Measurements from ENCODE around the gene BIRC3.

Gene BIRC3

GRCh38 chr11:102377891-102378290, 60.6 kb downstream of the BIRC3 start:
- H3K9ac ChIP-seq (ENCODE audit: low read length): no peak overlapping the region
- peaks cover 4% of the 10 kb centered on the region; the same call in 1 of the 2 replicates for H3F3A ChIP-seq (ENCODE audit: insufficient read depth, low read length)
- no peaks in the 10 kb centered on the region for H3K79me2 ChIP-seq (ENCODE audit: insufficient read depth, low read length)
- TF ChIP-seq CTCF (IDR thresholded peaks at IDR 0.05; ENCODE audit: low read length) (no peak), EZH2 (IDR thresholded peaks at IDR 0.05; ENCODE audit: borderline replicate concordance, low read length) (no peak)
- H3K4me2 ChIP-seq (ENCODE audit: low read length): no peak overlapping the region
- no peak overlapping the region for H3K27ac ChIP-seq (ENCODE audit: low read depth, low read length, poor library complexity, severe bottlenecking)
- no peaks in the 10 kb centered on the region for H3K9me3 ChIP-seq (ENCODE audit: low read length)
- no peaks in the 10 kb centered on the region for H4K20me1 ChIP-seq (ENCODE audit: insufficient read depth, low read length)
- no peak overlapping the region for H2AFZ ChIP-seq (ENCODE audit: low read length)
- no peaks in the 10 kb centered on the region for H3K27me3 ChIP-seq (ENCODE audit: insufficient read depth, low read length)
- no peaks in the 10 kb centered on the region for H3K9me2 ChIP-seq (ENCODE audit: low read depth, low read length)
- no peak overlapping the region for H3K4me3 ChIP-seq (ENCODE audit: low read depth, low read length, poor library complexity, severe bottlenecking)
- H3K4me1 ChIP-seq (ENCODE audit: insufficient read depth, low read length, severe bottlenecking): no peaks in the 10 kb centered on the region
- H3K36me3 ChIP-seq (ENCODE audit: insufficient read depth, low read length): peaks cover 61% of the 10 kb centered on the region

GRCh38 chr11:102378818-102379217, 61.5 kb downstream of the BIRC3 start:
- Histone ChIP-seq H3K9me3 (ENCODE audit: low read length) (no peaks in the 10 kb centered on the region), H3K4me1 (ENCODE audit: insufficient read depth, low read length, severe bottlenecking) (no peaks in the 10 kb centered on the region), H3K27me3 (ENCODE audit: insufficient read depth, low read length) (no peaks in the 10 kb centered on the region), H3K36me3 (ENCODE audit: insufficient read depth, low read length) (peaks cover 61% of the 10 kb centered on the region), H3K79me2 (ENCODE audit: insufficient read depth, low read length) (no peaks in the 10 kb centered on the region), H2AFZ (ENCODE audit: low read length) (no peak overlapping the region), H3K4me3 (ENCODE audit: low read depth, low read length, poor library complexity, severe bottlenecking) (no peak overlapping the region), H3K4me2 (ENCODE audit: low read length) (no peak overlapping the region), H4K20me1 (ENCODE audit: insufficient read depth, low read length) (no peaks in the 10 kb centered on the region), H3K9ac (ENCODE audit: low read length) (no peak overlapping the region), H3K9me2 (ENCODE audit: low read depth, low read length) (no peaks in the 10 kb centered on the region), H3F3A (ENCODE audit: insufficient read depth, low read length) (peaks cover 4% of the 10 kb centered on the region; the same call in 1 of the 2 replicates), H3K27ac (ENCODE audit: low read depth, low read length, poor library complexity, severe bottlenecking) (no peak overlapping the region)
- TF ChIP-seq EZH2 (IDR thresholded peaks at IDR 0.05; ENCODE audit: borderline replicate concordance, low read length): no peak
- TF ChIP-seq CTCF (IDR thresholded peaks at IDR 0.05; ENCODE audit: low read length): no peak

- H3K27me3 ChIP-seq (ENCODE audit: insufficient read depth, low read length): no peaks in the 10 kb centered on the region
- H3K36me3 ChIP-seq (ENCODE audit: insufficient read depth, low read length): peaks cover 55% of the 10 kb centered on the region
- H4K20me1 ChIP-seq (ENCODE audit: insufficient read depth, low read length): no peaks in the 10 kb centered on the region
- H3K79me2 ChIP-seq (ENCODE audit: insufficient read depth, low read length): no peaks in the 10 kb centered on the region
- no peak overlapping the region for H3K9ac ChIP-seq (ENCODE audit: low read length)
- TF ChIP-seq CTCF (IDR thresholded peaks at IDR 0.05; ENCODE audit: low read length) (no peak), EZH2 (IDR thresholded peaks at IDR 0.05; ENCODE audit: borderline replicate concordance, low read length) (no peak)
- H3K9me2 ChIP-seq (ENCODE audit: low read depth, low read length): no peaks in the 10 kb centered on the region
- H3K4me3 ChIP-seq (ENCODE audit: low read depth, low read length, poor library complexity, severe bottlenecking): no peak overlapping the region
- no peak overlapping the region for H3K4me2 ChIP-seq (ENCODE audit: low read length)
- no peaks in the 10 kb centered on the region for H3K4me1 ChIP-seq (ENCODE audit: insufficient read depth, low read length, severe bottlenecking)
- H2AFZ ChIP-seq (ENCODE audit: low read length): no peak overlapping the region
- no peak overlapping the region for H3K27ac ChIP-seq (ENCODE audit: low read depth, low read length, poor library complexity, severe bottlenecking)
- no peaks in the 10 kb centered on the region for H3K9me3 ChIP-seq (ENCODE audit: low read length)
- H3F3A ChIP-seq (ENCODE audit: insufficient read depth, low read length): 0 out of 2 replicates have a peak, but pooled peaks cover 4% of the 10 kb centered on the region
Observed at GRCh38 chr11:102382384-102382783, 65.1 kb downstream of the BIRC3 start.

All from OCI-LY1 (cell line).